KMS-11 (cell line): ENCODE results near the gene BRD2.

Source experiments
- H2AFZ ChIP-seq: fragments of 200-600 bp; sonication (generic); 2 replicates; pipeline ENCODE4 v1.6.1; 2016; ENCODE audit warnings: antibody characterized with exemption, mixed run types, low read depth
- H3K27ac ChIP-seq: fragments of 200-600 bp; sonication (generic); 2 replicates; pipeline ENCODE4 v1.6.1; 2016; ENCODE audit warnings: mild to moderate bottlenecking, mixed run types
- H3K27me3 ChIP-seq: fragments of 200-600 bp; sonication (generic); 2 replicates; pipeline ENCODE4 v1.6.1; 2017; ENCODE audit warnings: mild to moderate bottlenecking, low read depth, mixed run types, moderate library complexity; ENCODE audit not compliant: insufficient read depth
- H3K36me3 ChIP-seq: fragments of 200-600 bp; sonication (generic); 2 replicates; pipeline ENCODE4 v1.6.1; 2017; ENCODE audit warnings: mild to moderate bottlenecking, mixed run types; ENCODE audit not compliant: insufficient read depth
- H3K4me1 ChIP-seq: fragments of 200-600 bp; sonication (generic); 2 replicates; pipeline ENCODE4 v1.6.1; 2016; ENCODE audit warnings: mild to moderate bottlenecking, low read depth, mixed run types; ENCODE audit not compliant: poor library complexity, severe bottlenecking
- H3K4me2 ChIP-seq: fragments of 200-600 bp; sonication (generic); 2 replicates; pipeline ENCODE4 v1.7.0; 2016; ENCODE audit warnings: mild to moderate bottlenecking, mixed run types
- H3K4me3 ChIP-seq: fragments of 200-600 bp; sonication (generic); IDR thresholded peaks from 2 replicates; pipeline ENCODE4 v1.6.1; 2017; ENCODE audit warnings: low read depth, low read length, mixed read lengths; ENCODE audit not compliant: insufficient read depth
- H3K79me2 ChIP-seq: fragments of 200-600 bp; sonication (generic); 2 replicates; pipeline ENCODE4 v1.6.1; 2016; ENCODE audit warnings: low read depth, mixed run types; ENCODE audit not compliant: insufficient read depth
- H3K9ac ChIP-seq: fragments of 200-600 bp; sonication (generic); 2 replicates; pipeline ENCODE4 v1.6.1; 2016; ENCODE audit warnings: mild to moderate bottlenecking, mixed run types
- H4K20me1 ChIP-seq: fragments of 200-600 bp; sonication (generic); 2 replicates; pipeline ENCODE4 v1.6.1; 2016; ENCODE audit warnings: mild to moderate bottlenecking, mixed run types; ENCODE audit not compliant: insufficient read depth
- CTCF ChIP-seq: fragments of 200-600 bp; sonication (generic); conservative IDR thresholded peaks from 2 replicates; pipeline ENCODE4 v1.6.1; 2017; ENCODE audit warnings: low read depth, mild to moderate bottlenecking, antibody characterized with exemption, low read length, moderate library complexity, mixed read lengths

The BRD2 gene

DNA sequence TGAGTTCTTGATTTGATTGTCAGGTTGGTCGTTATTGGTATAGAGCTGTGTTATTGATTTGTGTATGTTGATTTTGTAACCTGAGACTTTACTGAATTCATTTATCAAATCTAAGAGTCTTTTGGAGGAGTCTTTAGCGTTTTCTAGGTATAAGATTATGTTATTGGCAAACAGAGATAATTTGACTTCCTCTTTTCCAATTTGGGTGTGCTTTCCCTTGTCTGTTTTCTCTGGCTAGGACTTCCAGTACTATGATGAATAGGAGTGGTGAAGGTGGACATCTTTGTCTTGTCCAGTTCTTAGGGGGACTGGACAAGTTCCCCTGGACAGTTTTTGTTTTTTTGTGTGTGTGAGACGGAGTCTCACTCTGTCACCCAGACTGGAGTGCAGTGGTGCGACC, 23.6 kb downstream of the BRD2 start:
- Histone ChIP-seq H2AFZ (no peak overlapping the region), H3K4me2 (no peak overlapping the region), H3K36me3 (no peaks in the 10 kb centered on the region), H3K9ac (no peak overlapping the region), H3K79me2 (no peaks in the 10 kb centered on the region), H3K27ac (no peak overlapping the region), H4K20me1 (no peaks in the 10 kb centered on the region), H3K27me3 (no peaks in the 10 kb centered on the region), H3K4me3 (no peak overlapping the region), H3K4me1 (no peaks in the 10 kb centered on the region)
- no peak for TF ChIP-seq CTCF

GRCh38 chr6:32993363-32993973, 25.1 kb downstream of the BRD2 start:
- H3K79me2 ChIP-seq: no peaks in the 10 kb centered on the region
- H3K27me3 ChIP-seq: no peaks in the 10 kb centered on the region
- no peak overlapping the region for H3K9ac ChIP-seq
- H3K27ac ChIP-seq: no peak overlapping the region
- TF ChIP-seq CTCF: no peak
- H4K20me1 ChIP-seq: no peaks in the 10 kb centered on the region
- no peaks in the 10 kb centered on the region for H3K4me1 ChIP-seq
- H3K36me3 ChIP-seq: no peaks in the 10 kb centered on the region
- H3K4me2 ChIP-seq: no peak overlapping the region
- H3K4me3 ChIP-seq: no peak overlapping the region
- no peak overlapping the region for H2AFZ ChIP-seq

- no peaks in the 10 kb centered on the region for H4K20me1 ChIP-seq
- H3K9ac ChIP-seq: no peak overlapping the region
- H2AFZ ChIP-seq: no peak overlapping the region
- no peak overlapping the region for H3K27ac ChIP-seq
- no peaks in the 10 kb centered on the region for H3K4me1 ChIP-seq
- H3K36me3 ChIP-seq: no peaks in the 10 kb centered on the region
- no peak overlapping the region for H3K4me2 ChIP-seq
- no peaks in the 10 kb centered on the region for H3K79me2 ChIP-seq
- no peaks in the 10 kb centered on the region for H3K27me3 ChIP-seq
- no peak for TF ChIP-seq CTCF
- H3K4me3 ChIP-seq: no peak overlapping the region
Observed at GRCh38 chr6:32995448-32995847, 27.1 kb downstream of the BRD2 start.

DNA sequence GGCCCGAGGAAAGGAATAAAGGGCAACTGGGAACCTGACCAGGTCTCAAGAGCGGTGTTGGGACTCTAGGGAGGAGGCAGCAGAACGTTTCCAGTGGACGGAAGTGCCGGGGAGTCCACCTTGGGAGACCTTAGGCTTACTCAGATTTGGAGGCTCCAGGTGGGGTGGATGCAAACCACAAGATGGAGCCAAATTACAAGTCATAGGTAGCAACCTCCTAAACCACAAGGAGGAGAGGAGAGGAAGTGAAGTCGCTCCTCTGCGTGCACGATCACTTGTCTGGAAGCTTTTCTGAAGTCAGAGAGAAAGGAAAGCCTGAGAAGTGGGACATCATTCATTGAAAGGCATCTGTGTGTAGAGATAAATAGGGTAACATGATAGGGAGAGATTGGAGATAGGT, 31.7 kb downstream of the BRD2 start:
- Histone ChIP-seq H4K20me1 (no peaks in the 10 kb centered on the region), H3K27ac (no peak overlapping the region), H3K4me3 (no peak overlapping the region), H3K4me2 (no peak overlapping the region), H3K4me1 (no peaks in the 10 kb centered on the region), H3K27me3 (no peaks in the 10 kb centered on the region), H3K9ac (no peak overlapping the region), H3K36me3 (no peaks in the 10 kb centered on the region), H3K79me2 (no peaks in the 10 kb centered on the region), H2AFZ (no peak overlapping the region)
- TF ChIP-seq CTCF: no peak
